Occipital lobe (tissue), 2 donors: ENCODE data around the gene KRTAP10-12. TPM values are rescaled to one million over a fixed set of nuclear protein-coding genes. Genes with fewer than 3 reads are reported as not detected.
"Not testable (repeated sequence)": the region's sequence is repeated elsewhere in the genome, so short reads cannot be mapped to it uniquely, and the experiment has no call there.

Experiments used
- DNase-seq: peaks from one replicate; lab custom pipeline; 2025; lab: John Stamatoyannopoulos, UW
- total RNA-seq: library from RNA; depleted of rRNA; stranded (reverse); fragments of >200 nt; gene quantifications from one replicate; pipeline ENCODE4 v1.2.3, GENCODE V29; 2014

The KRTAP10-12 gene, protein sequence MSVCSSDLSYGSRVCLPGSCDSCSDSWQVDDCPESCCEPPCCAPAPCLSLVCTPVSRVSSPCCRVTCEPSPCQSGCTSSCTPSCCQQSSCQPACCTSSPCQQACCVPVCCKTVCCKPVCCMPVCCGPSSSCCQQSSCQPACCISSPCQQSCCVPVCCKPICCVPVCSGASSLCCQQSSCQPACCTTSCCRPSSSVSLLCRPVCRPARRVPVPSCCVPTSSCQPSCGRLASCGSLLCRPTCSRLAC
- total RNA-seq = not detected

DNA sequence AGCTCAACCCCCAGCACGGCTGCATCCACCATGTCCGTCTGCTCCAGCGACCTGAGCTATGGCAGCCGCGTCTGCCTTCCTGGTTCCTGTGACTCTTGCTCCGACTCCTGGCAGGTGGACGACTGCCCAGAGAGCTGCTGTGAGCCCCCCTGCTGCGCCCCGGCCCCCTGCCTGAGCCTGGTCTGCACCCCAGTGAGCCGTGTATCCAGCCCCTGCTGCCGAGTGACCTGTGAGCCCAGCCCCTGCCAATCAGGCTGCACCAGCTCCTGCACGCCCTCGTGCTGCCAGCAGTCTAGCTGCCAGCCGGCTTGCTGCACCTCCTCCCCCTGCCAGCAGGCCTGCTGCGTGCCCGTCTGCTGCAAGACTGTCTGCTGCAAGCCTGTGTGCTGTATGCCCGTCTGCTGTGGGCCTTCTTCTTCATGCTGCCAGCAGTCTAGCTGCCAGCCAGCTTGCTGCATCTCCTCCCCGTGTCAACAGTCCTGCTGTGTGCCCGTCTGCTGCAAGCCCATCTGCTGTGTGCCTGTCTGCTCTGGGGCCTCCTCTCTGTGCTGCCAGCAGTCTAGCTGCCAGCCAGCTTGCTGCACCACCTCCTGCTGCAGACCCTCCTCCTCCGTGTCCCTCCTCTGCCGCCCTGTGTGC lies at the start of gene KRTAP10-12:
Gene KRTAP10-12 (plus strand): TSS at position 1 of the 639 bp plus-strand sequence. CDS start 30 bp downstream, at position 31.
- DNase-seq = not testable (repeated sequence)

DNA sequence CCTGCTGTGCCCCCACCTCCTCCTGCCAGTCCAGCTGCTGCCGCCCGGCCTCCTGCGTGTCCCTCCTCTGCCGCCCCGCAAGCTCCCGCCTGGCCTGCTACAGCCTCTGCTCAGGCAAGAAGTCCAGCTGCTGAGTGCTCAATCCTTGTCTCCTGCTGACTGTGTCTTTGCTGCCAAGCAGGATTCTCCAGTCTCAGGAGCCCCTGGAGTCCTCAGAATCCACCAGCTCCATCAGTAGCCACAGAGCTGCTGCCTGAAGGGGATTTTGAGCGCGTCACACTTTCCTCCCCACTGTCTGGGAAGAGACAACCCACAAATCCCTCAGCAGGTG lies 49.8 kb upstream of the KRTAP10-12 start:
- no peak for DNase-seq

DNA sequence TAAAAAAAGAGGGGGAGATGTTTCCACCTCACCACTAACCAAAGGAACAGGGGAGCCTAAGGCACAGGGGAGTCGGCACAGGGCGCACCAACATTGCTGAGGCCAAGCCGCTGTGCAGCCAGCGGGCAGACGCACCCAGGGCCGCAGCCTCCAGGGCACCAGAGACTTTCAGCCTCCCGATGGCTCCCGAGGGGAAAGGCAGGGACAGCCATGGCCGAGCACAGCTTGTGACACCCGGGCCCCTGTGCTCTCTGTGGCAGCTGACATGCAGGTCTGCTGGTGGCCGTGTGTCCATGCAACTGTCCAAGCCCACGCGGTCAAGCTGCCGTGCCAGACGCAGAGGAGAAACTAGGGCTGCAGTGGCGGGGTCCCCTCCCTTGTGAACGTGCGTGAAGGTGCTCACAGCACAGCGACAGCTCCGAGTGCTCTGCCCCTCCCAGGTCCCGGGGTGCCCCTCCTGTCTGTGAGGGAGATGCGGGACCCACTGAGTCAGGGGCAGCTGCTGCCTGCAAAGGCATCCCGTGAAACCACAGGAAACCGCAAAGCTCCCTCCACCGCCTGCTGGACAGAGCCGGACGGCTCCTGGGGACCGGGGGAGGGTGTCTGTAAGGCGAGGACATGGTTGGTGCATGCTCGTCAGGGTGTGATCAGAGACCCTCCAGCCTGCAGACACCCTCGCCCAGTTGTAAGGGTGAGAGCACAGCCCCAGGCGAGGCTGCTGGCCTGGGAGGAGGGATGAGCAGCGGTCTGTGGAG lies 48.2 kb upstream of the KRTAP10-12 start:
- DNase-seq = no peak

DNA sequence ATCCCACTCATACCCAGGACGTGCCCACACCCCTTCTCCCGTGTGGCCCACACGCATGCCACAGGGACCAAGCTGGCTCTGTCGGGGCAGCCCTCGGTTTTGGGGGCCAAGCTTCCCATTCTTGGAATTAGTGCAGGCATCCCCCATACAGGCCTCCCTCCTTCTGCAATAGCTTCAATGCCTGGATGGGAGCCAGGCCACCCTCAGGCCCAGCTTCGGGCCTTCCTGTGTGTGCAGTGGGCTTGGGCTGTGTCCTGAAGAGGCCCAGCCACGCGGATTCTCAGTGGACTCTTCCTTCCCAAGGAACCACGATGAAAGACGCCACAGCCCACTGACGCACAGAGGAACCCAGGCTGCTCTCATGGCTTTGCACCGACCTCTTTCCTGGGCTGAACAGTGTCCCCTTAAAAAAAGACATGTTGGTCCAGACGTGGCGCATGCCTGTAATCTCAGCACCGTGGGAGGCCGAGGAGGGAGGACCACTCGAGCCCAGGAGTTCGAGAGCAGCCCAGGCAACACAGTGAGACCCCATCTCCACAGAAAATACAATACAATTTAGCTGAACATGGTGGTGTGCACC lies 47.4 kb upstream of the KRTAP10-12 start:
- no peak for DNase-seq

DNA sequence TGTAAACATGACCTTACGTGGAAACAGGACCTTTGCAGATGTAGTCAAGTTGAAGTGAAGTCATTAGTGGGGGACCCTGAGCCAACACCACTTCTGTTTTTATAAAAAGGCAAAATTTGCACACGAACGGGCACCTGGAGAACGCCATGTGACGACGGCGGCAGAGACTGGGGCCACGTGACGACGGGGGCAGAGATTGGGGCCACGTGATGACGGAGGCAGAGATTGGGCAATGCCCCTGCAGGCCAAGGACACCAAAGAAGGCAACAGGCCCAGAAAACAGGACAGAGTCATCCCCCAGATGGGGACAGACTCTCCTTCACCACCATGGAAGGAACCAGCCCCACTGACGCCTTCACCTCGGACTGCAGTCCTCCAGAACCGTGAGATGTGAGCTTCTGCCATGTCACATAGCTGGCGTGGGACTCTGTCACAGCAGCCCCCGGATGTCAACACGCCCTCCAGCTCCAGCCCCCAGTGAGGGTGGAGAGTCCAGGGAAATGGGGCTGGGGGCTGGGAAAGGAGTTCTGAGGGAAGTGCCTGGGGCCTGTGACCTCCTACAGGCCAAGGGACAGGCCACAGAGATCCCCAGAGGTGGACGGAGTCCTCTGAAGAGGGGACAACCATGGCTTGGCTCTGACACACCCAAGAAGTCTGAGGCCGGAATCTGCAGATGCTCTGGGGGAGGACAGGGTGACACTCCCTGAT lies 46.6 kb upstream of the KRTAP10-12 start:
- no peak for DNase-seq

DNA sequence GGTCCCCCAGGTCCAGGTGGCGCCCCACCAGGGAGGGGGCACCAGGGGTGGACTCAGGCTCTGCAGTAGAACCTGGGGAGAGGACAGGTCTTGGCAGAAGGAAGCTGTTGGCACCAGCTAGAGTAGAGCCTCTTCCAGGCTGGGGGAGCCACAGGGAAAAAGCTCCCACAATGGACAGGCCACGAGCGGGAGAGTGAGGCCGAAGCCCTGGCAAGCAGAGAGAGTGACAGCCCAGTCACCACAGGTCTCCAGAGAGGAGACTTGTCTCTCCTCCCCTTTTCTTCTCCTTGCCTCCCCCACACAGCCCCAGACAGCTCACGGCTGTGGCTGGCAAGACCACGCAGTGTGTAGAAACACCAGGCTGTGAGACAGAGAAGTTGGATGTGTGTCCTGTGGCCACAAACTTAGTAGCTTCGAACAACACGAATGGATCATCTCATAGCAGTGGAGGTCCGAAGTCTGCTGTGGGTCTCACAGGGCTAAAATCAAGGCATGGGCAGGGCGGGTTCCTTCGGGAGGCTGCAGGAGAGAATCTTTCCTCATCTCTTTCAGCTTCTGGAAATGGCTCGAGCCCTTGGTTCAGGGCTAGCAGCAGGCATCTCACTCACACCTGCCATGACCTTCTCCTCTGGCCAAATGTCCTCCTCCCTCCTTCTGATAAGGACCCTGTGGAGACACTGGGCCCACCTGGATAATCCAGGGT lies 45.8 kb upstream of the KRTAP10-12 start:
- DNase-seq = no peak

DNA sequence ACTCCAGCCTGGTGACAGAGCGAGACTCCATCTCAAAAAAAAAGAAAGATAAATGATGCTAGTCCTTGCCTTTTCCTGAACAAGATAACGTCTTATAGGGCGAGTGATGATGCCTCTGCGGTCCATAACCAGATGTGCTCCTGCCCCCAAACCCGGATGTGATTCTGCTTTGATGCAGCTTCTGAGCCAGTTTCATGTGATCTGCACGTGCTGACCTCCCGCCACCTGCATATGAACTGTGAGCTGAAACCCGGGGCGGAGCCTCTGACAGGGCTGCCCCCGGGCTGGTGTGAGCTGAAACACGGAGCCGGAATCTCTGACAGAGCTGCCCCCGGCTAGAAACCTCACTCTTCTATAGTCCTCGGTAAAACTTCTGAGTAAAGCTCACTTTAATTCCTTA lies 43.8 kb upstream of the KRTAP10-12 start:
- no peak for DNase-seq

DNA sequence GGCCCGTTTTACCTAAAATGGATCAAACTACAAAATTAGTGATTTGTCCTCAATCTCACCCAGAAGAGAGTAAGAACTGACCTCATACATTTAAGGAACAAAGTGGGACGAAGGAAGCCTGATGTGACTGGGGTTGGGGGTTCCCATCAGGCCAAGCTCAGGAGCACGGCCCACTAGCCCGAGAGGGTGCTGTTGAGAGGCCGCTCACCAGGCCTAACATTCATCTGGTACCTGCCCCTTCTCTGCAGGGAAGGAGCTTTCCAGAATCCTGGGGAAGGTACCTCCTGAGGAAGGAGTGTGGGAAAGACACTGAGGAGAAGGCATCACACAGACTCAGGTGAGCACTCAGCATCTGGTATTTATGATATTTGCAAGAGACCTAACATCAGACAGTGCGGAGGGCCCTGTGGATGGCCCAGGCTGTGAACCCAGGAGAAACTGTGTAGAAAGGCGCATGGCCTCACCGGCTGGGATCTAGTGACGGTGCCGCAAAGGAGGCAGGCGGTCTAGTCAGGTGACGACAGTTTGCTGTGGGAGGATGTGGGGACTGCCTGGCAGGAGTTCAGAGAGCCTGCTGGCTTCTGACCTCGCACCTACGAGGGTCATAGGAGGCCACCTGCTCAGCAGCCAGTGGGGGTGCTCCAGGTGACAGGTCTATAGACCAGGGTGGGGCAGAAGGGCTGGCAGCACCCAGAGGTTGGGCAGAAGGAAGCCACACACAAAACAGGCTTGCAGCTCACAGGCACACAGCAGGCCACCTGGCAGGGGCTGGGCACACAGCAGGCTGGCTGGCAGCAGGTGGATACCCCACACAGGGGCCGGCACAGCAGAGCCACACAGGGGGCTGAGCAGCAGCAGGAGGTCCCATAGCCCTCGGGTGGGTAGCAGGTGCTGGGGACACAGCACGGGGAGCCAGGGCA lies 43.1 kb upstream of the KRTAP10-12 start:
- DNase-seq = no peak

DNA sequence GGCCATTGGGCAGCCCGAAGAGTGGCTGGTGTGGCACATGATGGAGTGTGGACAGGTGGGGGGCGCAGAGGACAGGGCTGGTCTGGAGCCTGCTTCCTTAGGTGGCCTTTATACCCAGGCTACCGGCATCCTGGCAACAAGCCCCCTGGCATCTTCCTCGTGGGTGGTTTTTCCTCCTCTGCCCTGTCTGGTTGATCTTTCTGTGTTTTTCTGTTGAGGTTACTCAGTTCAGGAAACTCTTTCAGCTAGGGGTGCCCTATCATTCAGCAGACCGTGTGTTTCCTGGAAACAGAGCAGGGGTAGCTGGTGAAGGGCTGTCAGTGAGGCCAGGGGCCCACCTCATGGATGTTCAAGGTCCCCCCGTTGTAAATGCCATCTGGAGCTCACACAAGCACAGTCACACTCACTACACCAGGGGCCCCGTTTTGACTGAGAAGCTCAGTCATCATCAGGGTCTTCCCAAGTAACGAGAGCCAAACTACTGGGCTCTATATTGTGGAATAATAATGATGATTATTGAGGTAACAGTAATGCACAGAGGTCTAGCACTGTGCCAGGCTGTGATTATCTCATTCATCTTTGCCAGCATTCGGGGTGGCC lies 42.3 kb upstream of the KRTAP10-12 start, which contains the start of gene KRTAP12-4:
Gene KRTAP12-4 (minus strand): TSS at position 84 of the 600 bp plus-strand sequence. CDS start 45 bp downstream, at position 39.
- DNase-seq = no peak

DNA sequence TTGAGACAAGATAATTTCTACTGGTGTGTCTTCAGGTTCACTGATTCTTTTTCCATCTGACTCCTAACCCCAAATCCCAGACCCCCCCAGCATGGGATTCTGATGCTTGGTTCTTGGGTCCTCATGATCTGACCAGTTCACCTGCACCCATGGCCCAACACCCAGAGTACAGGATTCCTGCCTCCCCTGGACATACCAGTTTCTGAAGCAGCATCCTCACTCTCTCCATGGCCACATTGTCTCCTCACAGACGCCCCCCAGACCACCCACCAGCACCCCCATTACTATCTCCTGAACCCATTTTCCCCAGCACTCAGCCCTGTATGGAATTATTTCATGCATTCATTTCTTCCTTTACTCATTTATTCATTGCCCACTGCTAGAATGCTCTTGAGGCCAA lies 40.1 kb upstream of the KRTAP10-12 start:
- no peak for DNase-seq

DNA sequence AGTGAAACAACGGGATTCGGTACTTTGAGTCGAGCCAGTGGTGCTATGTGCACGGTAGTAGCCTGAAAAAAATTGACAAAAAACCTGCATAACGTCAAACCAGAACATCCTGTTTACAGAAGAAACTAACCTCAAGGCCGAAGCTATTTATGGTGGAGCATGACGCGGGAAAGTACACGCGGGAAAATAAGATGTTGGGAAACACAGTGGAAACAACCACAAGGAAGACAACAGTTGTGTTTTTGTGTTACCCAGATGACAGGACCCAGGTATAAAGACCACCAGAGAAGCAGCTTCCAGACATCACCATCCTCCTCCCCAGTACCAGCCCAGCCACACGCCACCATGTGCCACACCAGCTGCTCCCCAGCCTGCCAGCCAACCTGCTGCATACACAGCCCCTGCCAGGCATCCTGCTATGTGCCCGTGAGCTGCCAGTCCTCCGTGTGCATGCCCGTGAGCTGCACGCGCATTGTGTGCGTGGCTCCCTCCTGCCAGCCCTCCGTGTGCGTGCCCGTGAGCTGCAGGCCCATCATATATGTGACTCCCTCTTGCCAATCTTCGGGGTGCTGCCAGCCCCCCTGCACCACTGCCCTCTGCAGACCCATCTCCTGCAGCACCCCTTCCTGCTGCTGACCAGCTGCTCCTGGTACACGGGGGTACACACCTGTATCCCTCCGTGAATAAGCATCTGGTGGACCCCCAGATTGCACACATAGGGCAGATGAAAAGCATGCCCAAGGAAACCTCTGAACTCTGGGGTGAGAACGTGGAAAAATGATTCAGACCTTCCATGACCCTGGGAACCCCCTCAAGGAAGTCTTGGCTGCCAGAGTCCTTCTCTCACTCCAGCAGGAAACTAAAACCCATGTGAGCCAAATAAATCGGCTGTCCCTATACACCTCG lies 39.1 kb upstream of the KRTAP10-12 start, which contains the start of gene KRTAP12-3:
Gene KRTAP12-3 (plus strand): TSS at position 298 of the 906 bp plus-strand sequence. CDS start 48 bp downstream, at position 346.
- no peak for DNase-seq

DNA sequence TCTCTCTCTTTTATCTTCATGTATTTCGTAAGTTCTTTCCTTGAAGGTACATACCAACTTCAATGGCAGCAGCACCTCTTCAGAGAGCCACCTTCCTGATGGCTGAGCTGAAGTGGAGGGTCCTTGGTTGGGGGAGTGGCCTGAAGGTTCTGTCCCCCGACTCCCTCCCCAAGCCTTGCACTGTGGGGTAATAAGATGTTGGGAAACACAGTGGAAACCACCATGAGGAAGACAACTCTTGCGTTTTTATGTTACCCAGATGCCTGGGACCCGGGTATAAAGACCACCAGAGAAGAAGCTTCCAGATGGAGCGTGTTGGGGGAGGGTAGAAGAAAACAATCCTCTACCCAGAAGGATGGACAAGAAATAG lies 38.4 kb upstream of the KRTAP10-12 start:
- no peak for DNase-seq

DNA sequence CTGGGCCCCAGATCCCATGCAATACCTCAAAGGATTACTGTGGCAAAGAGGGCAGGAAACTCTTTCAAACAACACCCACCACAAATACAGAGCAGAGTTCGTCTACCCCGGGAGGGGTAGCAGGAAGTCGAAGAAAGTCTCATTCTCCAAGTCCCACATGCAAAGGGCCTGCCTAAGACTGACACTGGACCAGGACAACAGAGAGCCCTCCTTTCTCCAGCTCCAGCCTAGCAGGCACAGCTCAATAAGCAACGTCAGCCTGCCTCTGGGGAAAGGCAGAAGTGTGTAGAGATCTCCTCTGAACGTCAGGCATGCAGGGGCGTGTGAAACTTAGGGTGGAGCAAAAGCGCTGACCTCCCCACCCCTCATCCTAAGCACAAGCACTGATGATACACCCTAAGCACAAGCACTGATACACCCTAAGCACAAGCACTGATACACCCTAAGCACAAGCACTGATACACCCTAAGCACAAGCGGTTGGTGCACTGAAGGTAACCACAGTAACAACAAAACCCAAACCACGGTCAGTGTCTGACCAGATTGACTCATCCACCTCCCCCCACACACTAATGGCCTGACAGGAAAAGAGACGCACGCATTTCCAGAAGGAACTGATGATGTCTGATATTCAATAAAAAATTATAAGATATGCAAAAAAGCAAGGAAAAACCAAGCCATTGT lies 37.9 kb upstream of the KRTAP10-12 start:
- no peak for DNase-seq

DNA sequence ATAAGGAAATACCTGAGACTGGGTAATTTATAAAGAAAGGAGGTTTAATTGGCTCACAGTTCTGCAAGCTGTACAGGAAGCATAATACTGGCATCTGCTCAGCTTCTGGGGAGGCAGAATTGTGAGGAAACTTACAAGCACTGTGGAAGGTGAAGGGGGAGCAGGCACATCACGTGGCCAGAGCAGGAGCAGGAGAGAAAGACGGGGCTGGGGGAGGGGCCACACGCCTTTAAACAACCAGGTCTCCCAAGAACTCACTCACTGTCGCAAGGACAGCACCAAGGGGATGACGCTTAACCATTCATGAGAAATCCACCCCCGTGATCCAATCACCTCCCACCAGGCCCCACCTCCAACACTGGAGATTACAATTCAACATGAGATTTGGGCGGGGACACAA lies 35.4 kb upstream of the KRTAP10-12 start:
- not testable (repeated sequence) for DNase-seq

DNA sequence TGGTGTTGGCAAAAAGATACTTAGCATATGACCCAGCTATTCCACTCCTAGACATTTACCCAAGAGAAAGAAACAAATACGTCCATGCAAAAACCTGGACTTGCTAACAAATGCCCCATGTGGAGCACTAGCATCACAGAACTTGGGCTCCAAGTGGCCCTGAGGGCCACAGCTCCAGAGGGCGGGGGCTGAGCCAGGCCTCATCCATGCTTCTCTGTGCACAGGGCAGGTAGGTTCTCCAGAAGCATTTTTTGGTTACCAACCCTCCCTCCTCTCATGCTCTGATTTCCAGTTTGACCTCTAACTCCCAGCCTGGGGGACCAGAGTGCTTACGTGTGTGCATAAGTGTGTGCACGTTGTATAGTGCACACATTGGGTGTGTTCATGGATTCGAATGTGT lies 32.3 kb upstream of the KRTAP10-12 start:
- no peak for DNase-seq

DNA sequence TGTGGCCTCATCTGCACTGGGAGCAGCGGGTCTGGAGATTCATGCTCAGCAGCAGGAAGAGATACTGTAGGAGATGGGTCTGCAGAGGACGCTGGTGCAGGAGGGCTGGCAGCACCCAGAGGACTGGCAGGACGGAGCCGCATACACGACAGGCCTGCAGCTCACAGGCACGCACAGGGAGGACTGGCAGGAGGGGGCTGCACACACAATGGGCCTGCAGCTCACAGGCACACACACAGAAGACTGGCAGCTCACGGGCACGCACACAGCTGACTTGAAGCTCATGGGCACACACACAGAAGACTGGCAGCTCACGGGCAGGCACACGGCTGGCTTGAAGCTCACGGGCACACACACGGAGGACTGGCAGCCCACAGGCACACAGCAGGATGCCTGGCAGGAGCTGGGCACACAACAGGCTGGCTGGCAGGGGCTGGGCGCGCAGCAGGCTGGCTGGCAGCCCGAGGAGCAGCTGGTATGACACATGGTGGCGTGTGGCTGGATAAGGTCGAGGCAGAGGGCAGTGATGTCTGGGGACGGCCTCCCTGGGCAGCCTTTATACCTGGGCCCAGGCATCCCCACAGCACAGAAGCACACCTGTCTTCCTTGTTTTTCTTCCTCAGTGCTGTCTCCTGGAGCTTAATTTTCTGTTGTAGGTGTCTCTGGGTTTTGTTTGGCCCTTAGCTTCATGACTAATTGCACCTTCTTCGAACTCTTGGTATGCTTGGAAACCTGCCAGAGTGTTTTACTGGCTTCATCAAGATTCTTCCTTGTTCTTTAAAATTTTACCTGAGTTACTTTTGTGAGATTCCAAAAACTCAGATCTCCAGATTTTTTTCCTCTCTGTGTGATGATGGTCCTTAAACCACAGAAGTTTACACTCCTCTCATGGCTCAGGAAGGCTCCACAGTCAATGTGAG lies 30.3 kb upstream of the KRTAP10-12 start, which contains the start of gene KRTAP12-2:
Gene KRTAP12-2 (minus strand): TSS at position 527 of the 920 bp plus-strand sequence. CDS start 41 bp downstream, at position 486.
- no peak for DNase-seq
